IPS-NIHi7 (cell line): Measurements from ENCODE around the gene PFN3.
A peak's percentile ranks its signal among the peaks of the same experiment; 100 is the strongest.

ENCODE experiments used
- DNase-seq: peaks from one replicate; pipeline ENCODE4 v3.0.0; 2012; ENCODE audit warnings: mixed read lengths; ENCODE audit errors: extremely low spot score

Gene PFN3

DNA sequence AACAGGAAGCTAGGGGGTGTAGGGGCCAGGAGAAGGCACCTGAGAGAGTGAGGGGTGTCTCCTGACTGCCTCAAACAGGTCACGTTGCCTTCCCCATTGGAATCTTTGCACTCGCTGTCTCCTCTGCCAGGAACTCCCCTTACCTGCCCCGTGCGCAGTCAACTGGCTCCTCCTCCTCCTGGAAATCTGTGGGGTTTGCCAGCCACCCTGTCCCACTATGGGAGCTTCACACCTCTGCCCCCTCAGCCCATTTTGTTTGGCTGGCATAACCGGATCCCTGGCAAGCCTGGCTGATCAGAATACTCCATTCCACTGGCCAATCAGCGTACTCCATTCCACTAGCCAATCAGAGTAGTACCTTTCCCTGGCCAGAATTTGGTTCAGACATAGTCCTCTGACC, 26.7 kb downstream of the PFN3 start:
- peak; percentile 48 for DNase-seq

DNA sequence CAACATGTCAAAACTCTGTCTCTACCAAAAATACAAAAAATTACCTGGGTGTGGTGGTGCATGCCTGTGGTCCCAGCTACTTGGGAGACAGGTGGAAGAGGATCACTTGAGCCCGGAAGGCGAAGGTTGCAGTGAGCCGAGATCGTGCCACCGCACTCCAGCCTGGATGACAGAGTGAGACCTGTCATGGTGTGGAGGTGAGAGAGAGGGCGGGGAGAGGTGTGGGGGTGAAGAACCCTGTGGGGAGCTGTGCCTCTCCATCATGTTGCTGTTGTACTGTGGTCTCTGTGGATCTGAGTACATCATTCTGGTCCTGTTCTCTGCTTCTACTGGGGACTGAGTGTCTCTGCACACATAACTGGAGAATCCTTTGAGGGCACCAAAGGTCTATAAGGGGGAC, 27.6 kb downstream of the PFN3 start:
- DNase-seq: no peak

DNA sequence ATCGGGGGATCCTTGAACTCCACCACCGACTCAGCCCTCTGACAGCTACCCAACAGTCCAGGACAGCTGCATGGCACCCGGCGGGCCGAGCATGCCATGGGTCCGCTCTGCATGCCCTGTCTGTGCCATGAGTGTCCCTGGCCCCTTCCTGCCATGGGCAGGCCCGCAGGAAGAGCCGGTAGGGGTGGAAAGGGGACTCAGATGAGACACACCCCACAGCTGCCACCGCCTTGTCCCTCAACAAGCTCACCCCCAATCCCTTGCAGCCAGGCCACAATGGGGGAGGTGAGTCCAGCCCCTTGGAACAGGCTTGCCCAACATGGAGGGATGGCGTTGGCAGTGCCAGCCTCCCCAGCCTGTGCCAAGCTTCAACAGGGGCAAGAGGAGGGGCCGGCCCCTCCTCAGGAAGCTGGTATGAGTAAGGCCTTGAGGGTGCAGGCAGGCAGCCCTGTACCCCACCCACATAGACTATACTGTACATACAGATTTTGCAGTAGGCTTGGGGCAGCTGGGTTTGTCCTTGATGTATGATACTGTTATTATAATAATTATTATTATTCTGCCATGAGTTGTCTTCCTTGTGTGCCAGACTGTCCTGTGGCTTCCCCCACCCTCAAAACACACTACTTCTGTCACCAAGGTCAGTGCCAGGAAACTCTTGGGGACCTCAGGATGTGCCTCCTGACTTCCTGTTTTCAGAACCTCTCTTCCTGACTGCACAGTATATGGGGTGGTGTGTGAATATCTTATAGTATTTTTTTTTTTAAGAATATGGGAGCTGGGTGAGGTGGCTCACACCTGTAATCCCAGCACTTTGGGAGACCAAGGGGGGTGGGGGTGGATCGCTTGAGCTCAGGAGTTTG, 28.2 kb downstream of the PFN3 start:
- DNase-seq: no peak

DNA sequence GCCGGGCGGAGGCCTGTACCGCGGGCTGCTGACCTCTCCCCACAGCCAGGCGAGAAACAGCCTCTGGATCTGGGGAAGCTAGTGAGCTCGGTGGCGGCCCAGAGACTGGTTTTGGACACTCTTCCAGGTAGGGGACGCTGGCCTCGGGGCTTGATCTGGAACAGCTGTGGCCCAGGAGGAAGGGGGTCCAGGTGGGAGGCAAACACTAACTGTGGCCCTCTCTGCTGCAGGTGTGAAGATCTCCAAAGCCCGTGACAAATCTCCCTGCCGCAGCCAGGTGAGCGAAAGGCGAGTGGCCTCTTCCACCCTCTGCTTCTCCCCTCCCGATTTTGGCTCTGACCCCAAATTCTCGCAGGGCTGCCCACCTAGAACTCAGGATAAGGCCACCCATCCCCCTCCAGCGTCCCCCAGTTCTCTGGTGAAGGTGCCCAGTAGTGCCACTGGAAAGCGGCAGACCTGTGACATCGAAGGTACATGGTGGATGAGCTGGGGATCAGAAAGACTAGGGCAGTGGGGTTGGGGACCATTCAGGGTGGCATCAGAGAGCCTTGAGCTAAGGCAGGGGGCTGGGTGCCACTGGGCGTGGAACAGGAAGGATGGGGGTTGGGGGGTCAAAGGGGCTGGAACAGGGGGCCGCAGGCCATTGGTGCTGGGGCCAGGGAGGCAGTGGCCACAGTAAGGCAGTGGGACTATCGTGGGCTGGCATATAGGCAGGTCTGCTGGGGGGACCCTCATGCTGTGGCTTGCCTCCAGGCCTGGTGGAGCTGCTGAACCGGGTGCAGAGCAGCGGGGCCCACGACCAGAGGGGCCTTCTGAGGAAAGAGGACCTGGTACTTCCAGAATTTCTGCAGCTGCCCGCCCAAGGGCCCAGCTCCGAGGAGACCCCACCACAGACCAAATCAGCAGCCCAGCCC, 29.1 kb downstream of the PFN3 start:
- no peak for DNase-seq

DNA sequence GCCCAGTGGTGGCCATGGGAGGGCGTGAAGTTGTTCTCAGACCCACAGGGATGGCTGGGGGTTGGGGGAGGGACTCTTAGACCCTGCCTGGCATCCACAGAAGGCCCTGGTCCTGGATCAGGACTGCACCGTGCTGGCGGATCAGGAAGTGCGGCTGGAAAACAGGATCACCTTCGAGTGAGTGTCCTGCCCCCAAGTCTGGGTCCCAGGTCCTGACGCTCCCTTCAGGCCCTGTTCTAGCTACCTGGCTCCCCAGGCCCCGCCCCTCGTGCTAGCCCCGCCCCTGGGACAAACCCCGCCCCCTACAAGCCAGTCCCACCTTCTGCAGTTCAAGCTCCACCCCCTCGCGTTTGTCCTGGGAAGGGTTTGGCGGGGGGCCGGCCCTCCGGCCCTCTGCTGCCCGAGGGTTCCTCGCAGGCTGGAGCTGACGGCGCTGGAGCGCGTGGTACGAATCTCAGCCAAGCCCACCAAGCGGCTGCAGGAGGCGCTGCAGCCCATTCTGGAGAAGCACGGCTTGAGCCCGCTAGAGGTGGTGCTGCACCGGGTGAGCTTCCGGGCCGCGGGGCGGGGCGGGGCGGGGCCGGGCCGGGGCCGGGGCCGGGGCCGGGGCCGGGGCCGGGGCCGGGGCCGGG, 29.9 kb downstream of the PFN3 start:
- peak; percentile 96 for DNase-seq

DNA sequence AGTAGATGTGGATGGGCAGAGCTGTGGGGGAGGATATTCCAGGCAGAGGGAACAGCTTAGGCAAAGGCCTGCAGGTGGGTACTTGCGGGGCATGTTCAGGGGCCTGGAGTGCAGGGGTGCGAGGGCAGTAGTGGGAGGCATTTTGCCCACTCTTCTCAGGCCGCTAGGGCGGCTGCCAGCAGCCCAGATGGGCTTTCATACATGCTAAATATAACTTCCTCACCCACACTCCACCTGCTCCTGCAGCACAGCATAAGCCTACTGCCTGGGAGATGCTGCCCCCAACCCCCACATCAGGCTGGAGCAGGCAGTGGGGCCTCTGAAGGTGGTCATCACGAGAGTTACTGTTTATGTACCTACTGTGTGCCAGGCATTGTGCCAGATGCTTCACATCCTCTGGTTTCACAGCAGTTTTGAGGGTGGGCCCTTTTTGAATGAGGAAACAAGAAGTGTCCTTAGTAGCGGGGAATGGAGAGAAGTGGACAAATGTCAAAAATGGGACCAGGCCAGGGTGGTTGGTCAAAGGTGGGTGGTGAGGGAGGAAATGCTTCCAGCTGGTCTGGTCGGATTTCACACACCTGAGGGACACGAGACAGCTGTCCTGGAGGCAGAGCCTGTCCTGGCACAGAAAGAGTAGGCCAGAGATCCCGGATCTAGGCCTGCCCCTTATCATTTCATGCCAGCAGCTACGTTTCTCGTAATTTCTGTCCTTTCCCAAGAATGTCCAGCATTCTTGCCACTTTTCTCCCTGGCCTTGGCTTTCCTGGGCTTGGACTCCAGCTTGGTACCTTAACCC, 30.6 kb downstream of the PFN3 start:
- no peak for DNase-seq

DNA sequence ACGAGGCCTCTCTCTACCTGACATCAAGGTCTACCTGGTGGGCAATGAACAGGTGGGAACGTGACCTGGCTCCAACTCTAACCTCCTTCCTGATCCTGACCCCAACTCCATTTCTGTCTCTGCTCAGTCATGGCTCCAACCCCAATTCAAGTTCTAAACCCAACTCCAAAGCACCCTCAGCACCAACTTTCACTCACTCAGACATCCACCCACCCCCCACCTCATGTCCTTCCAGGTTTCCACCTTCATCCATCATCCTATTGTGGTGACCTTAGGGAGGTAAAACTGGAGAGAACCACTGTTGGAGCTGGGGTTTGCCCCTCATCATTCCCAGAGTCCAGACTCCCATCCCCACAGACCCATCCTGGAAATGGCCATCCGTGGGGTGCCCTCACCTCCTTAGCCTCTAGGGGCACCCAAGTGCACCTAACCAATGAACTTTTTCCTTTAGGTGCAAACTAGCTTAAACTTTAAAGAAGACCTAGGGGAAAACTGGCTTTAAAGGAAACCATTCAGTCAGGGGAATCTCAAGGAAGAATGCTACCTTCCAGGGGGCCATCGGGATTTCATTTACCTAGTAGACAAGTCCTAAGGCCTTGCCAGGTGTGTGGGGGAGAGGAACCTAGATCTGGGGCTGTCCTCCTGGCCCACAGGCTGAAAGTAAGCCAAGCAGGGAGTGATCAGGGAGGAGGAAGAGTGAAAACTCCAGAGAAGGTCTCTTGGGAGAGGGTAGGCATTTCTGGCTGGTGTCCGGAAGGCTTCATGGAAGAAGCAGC, 31.4 kb downstream of the PFN3 start:
- DNase-seq: no peak

DNA sequence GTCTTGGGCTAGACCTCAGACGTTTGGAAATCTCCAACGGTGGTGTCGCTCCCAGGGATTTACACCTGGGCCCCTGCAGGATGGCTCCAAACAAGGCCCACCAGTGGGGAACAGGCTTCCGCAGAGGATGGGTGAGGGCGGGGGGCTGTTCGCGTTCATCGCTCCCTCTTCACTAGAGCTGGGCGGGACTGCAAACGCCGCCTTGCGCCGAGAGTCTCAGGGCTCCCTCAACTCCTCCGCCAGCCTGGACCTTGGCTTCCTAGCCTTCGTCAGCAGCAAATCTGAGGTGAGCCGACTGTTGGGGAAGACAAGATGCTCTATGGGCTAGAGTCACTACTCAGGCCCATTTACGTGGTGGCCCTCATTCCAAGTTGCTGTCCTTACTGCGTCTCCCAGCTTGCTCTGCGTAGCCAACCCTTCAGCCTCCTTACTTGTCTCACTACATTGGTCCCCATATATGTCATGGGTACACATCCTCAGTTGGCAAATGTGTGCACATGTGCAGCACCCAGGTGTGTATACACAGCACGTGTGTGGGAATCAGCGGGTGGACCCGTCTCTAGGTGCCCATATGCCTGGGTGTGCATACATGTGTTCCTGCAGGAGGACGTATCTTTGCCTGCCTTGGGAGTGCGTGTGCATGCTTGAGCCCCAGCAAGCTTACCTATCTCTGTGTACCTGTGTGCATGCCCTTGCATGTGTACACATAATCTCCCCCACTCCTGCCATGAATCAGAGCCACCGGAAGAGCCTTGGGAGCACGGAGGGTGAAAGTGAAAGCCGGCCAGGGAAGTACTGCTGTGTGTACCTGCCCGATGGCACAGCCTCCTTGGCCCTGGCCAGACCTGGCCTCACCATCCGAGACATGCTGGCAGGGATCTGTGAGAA, 32.2 kb downstream of the PFN3 start:
- DNase-seq: no peak

DNA sequence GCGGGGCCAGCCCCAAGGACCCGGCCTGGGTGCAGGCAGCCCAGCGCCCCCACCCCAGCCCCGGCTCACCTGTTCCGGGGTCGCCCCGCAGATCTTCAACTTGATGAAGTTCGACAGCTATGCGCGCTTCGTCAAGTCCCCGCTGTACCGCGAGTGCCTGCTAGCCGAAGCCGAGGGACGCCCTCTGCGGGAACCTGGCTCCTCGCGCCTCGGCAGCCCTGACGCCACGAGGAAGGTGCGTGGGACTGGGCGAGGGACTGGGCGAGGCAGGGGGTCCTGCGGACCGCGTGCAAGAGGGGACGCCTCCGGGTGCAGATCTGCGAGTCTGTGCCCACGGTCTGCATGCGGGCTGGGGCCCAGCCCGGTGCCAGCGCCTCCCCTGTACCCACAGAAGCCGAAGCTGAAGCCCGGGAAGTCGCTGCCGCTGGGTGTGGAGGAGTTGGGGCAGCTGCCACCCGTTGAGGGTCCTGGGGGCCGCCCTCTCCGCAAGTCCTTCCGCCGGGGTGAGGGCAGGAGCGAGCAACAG, 33.1 kb downstream of the PFN3 start:
- no peak for DNase-seq

DNA sequence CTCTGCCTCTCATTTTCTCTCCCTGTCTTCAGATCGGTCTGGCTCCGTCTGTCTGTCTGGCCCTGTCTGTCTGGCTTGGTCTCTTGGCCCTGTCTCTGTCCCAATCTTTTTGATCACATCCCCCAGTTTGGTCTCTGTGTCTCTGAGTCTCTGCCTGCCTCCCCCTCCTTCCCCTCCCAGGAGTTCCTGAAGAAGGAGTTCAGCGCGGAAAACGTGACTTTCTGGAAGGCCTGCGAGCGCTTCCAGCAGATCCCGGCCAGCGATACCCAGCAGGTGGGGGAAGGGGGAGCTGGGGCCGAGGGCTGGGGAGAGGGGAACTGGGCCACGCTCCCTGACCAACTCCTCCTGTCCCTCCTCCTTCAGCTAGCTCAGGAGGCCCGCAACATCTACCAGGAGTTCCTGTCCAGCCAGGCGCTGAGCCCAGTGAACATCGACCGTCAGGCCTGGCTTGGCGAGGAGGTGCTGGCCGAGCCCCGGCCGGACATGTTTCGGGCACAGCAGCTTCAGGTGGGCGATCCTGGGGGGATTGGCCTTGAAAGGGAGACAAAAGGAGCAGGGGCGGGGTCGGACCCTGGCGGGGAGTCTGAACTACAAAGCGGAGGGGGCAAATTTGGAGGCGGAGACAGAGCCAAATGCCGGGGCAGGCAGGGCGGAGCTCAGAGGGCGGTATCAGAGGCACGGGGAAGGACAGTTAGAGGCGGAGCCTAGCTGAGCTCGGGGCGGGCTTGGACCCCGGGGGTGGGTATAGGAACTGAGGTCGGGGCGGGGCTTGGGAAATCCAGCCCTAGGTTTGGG, 33.7 kb downstream of the PFN3 start:
- DNase-seq: peak; percentile 96

DNA sequence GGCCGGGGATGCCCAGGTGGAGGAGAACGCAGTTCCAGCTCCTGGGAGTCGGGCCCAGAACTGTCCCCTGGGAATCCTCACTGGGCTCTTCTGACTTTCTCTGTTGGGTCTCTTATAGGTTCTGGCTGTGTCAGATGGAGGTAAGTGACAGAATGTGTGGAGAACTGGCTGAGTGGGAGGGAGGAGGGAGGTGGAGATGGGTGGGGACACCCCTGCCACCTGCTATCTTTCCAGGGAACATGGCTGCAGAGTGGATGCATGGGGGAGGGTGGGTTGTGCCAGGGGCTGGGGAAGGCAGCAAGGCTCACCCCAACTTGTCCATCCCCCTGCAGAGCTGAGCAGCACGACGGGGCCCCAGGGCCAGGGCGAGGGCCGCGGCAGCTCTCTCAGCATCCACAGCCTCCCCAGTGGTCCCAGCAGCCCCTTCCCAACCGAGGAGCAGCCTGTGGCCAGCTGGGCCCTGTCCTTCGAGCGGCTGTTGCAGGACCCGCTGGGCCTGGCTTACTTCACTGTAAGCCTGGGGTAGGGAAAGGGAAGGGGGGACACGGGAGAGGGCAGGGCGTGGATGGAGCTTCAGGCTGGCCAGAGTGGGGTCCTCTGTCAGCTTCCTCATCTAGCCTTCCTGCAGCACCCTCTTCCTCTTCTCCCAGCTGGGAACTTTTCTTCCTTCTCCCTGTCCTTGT, 34.5 kb downstream of the PFN3 start:
- DNase-seq: no peak

DNA sequence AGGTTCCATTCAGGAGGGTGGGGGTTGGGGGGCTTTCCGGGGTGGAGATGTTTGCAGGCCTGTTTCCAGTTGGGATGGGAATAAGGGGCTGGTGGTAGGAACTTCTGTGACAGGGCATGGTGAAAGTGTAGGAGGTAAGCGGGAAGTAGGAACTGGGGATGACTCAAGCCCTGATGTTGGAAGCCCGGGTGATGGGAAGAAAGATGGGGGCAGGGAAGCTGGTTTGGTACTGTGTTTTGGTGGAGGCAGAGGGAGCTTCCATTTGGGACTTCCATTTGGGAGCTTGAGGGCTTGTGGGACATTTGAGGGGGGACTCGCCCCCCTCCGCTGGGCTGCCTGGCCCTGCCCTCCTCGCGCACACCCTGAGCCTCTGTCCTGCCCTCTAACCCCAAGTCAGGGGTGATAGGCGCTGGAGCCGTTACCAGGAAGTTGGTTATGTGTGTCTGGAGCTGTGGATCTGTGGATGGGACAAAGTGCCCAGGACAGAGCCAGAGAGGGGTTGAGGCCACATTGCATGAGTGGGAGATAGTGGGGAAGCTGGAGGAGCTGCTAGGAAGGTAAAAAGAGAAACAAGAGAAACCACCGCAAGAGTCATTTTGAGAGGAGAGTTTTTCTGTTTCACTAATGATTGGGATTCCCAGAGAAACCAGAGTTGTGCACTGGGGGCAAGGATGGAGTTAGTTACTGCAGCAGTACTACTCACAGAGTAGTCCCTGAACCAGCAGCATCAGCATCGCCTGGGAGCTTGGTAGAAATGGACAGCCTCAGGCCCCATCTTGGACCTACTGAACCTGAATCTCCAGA, 36.1 kb downstream of the PFN3 start:
- no peak for DNase-seq

DNA sequence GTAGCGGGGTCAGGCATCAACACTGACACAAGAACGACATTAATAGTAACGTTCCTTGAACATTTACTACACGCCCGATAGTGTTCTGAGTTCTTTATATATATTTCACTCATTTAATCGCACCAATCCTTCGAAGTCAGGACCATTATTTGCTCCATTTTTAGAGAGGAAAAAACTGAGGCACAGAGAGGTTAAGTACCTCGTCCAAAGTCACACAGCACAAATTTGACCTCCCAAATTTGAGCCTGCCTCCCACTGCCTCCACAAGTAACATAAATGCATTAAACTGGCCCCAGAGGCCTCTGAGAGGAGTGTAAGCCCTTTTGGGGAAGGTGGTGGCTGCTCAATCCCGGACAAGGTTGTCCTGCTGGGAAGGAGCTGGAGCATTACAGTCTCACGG, 36.9 kb downstream of the PFN3 start:
- DNase-seq: no peak

DNA sequence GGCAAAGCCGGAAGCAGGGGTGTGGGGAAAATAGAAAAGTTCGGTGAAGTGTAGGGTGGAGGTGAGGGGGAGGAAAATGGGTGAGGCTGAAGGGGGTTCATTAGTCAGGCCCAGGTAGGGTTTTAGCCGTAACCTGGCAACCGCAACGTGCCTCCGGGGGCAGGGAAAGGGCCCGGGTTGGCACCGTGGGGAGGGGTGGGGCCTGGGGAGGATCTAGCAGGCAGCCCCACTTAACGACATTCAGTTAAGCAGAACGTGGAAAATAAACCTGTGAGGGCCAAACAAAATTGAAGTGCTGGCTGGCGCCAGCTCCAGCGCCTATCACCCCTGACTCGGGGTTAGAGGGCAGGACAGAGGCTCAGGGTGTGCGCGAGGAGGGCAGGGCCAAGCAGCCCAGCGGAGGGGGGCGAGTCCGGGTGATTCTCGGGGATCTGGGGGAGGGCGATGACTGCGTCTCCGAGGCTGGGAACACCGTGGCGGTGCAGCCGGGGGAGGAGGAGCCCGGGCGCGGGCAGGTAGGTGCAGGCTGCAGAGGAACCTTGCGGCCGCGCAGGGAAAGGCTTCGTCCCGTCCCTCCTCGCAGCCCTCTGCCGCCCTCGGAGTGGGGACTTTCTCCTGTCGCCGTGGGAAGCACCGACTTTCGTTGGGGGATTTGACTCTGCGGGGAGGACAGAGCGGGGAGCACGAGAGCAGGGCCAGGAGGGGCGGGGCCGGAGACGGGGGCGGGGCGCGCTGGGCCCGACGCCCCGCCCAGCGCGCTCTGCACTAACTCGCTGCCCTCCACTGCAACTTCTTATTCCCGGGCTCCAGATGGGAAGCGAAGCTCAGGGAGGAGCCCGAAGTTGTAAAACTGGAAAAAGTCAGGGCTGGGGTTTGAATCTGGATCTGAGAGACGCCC, 37.6 kb downstream of the PFN3 start:
- DNase-seq: peak; percentile 80

DNA sequence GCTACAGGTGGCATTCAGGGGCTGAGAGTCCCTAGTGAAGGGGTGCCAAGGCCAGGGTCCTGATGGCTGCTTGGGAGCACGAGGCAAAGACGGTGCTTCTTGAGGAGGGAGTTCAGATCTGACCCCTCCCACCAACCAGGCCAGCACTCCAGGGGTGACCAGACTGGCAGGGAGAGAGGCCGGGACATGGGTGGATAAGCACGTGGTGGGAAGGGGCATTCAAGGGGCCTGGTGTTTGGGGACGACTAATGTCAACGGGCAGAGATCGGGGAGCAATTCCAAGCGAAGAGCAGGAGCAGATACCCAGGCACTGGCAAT, 38.2 kb downstream of the PFN3 start:
- no peak for DNase-seq
